HEK293T (cell line): ENCODE measurements around the gene TBC1D14.

Experiments
- CTCF ChIA-PET: fragments of 350-600 bp; formaldehyde crosslinking; extraction: SDS; loops from one replicate; lab custom pipeline; 2021; ENCODE audit warnings: antibody characterized with exemption, inconsistent platforms; lab: Yijun Ruan, JAX
- POLR2A ChIA-PET: fragments of 350-600 bp; formaldehyde crosslinking; extraction: SDS; loops from one replicate; lab custom pipeline; 2020; ENCODE audit warnings: antibody characterized with exemption, inconsistent platforms; lab: Yijun Ruan, JAX
- DNase-seq: peaks from one replicate; pipeline ENCODE4 v3.0.0; 2012; ENCODE audit warnings: mixed read lengths; ENCODE audit errors: extremely low spot score
- ARNT ChIP-seq: fragments of 450-650 bp; IDR thresholded peaks from 2 replicates; pipeline ENCODE4 v1.6.1; 2017; ENCODE audit warnings: mild to moderate bottlenecking
- BHLHE40 ChIP-seq: fragments of 450-650 bp; IDR thresholded peaks from 2 replicates; pipeline ENCODE4 v1.6.1; 2016; ENCODE audit warnings: mild to moderate bottlenecking, moderate library complexity, borderline replicate concordance
- CTBP1 ChIP-seq: fragments of 450-650 bp; IDR thresholded peaks from 2 replicates; pipeline ENCODE4 v1.6.1; 2016; ENCODE audit warnings: borderline replicate concordance
- ELF4 ChIP-seq: fragments of 450-650 bp; IDR thresholded peaks from 2 replicates; pipeline ENCODE4 v1.6.1; 2017; ENCODE audit warnings: antibody characterized with exemption
- FOXA1 ChIP-seq: fragments of 450-650 bp; IDR thresholded peaks from 2 replicates; pipeline ENCODE4 v1.6.1; 2016; ENCODE audit warnings: mild to moderate bottlenecking
- FOXK2 ChIP-seq: fragments of 450-650 bp; IDR thresholded peaks from 2 replicates; pipeline ENCODE4 v1.6.1; 2016; ENCODE audit warnings: mild to moderate bottlenecking
- FOXM1 ChIP-seq: fragments of 450-650 bp; IDR thresholded peaks from 2 replicates; pipeline ENCODE4 v1.6.1; 2017; ENCODE audit warnings: mild to moderate bottlenecking, borderline replicate concordance
- HDGF ChIP-seq: fragments of 450-650 bp; IDR thresholded peaks from 2 replicates; pipeline ENCODE4 v1.6.1; 2017; ENCODE audit warnings: antibody characterized with exemption, borderline replicate concordance
- L3MBTL2 ChIP-seq: fragments of 450-650 bp; conservative IDR thresholded peaks from 2 replicates; pipeline ENCODE4 v1.6.1; 2016; ENCODE audit warnings: mild to moderate bottlenecking
- LEF1 ChIP-seq: fragments of 450-650 bp; IDR thresholded peaks from 2 replicates; pipeline ENCODE4 v1.6.1; 2017; ENCODE audit warnings: mild to moderate bottlenecking, borderline replicate concordance
- NFRKB ChIP-seq: fragments of 450-650 bp; IDR thresholded peaks from 2 replicates; pipeline ENCODE4 v1.6.1; 2016; ENCODE audit warnings: mild to moderate bottlenecking, moderate library complexity
- SP1 ChIP-seq: fragments of 450-650 bp; IDR thresholded peaks from 2 replicates; pipeline ENCODE4 v1.6.1; 2017
- SUZ12 ChIP-seq: fragments of 450-650 bp; IDR thresholded peaks from 2 replicates; pipeline ENCODE4 v1.6.1; 2016; ENCODE audit warnings: mild to moderate bottlenecking
- TARDBP ChIP-seq: fragments of 450-650 bp; IDR thresholded peaks from 2 replicates; pipeline ENCODE4 v1.6.1; 2016
- ZNF384 ChIP-seq: fragments of 450-650 bp; IDR thresholded peaks from 2 replicates; pipeline ENCODE4 v1.6.1; 2016
- TF ChIP-seq, protein P1 (sequence below): fragments of 450-650 bp; IDR thresholded peaks from 2 replicates; pipeline ENCODE4 v1.6.1; 2016

TBC1D14 gene

DNA sequence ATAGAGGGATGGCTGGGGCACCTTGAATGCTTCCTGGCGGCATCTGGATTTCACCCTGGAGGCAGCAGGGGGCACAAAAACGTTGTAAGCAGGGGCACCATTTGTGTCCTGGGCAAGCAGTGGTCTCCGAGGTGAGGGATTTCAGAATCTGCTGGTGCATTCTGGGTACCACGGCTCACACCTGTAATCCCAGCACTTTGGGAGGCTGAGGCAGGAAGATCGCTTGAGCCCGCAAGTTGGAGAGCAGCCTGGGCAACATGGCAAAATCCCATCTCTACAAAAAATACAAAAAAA lies 16.8 kb upstream of the TBC1D14 start:
- ChIA-PET CTCF (interaction anchor here (1.0 kb wide), 1 partner anchor 19 kb away, joined by 3 read pairs; no protein-coding TSS in a partner anchor), POLR2A (interaction anchor here (1.9 kb wide), 1 partner anchor 175 kb away, joined by 5 read pairs; the partner anchor contains the start of gene GRPEL1)
- TF ChIP-seq ZNF384 (no peak), ELF4 (no peak), SP1 (no peak), ARNT (no peak), LEF1 (no peak), SUZ12 (no peak), FOXK2 (no peak), NFRKB (no peak), CTBP1 (no peak), TARDBP (no peak), FOXA1 (no peak), FOXM1 (no peak), L3MBTL2 (no peak)
- TF ChIP-seq, protein P1, sequence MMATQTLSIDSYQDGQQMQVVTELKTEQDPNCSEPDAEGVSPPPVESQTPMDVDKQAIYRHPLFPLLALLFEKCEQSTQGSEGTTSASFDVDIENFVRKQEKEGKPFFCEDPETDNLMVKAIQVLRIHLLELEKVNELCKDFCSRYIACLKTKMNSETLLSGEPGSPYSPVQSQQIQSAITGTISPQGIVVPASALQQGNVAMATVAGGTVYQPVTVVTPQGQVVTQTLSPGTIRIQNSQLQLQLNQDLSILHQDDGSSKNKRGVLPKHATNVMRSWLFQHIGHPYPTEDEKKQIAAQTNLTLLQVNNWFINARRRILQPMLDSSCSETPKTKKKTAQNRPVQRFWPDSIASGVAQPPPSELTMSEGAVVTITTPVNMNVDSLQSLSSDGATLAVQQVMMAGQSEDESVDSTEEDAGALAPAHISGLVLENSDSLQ: no peak
- DNase-seq: no peak

DNA sequence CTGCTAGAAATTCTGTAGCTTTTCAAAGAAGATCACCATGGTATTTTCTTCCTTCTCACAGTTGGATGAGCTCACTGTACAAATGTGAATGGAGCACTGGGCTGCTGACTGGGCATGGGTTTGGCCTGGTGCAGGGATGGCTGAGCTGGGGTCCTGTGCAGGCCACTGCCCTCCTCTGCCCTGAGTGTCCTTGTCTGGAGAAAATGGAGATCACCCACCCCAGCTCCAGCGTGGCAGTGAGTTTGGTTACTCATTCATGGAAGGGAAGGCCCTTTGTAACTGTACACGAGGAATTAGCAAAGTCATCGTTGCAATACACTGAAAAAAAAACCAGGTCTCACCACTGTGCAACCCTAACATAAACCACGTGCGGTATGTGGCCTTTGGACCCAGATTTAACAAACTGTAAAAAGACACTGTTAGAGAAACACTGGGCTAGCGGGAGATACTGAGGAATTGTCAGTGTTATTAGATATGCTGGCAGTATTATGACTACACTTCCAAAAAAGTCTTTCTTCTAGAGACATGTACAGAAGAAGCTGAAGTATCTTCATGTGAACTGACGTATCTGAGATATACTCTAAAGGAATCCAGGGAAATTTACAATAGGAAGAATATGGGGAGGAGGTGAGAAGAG lies 16.1 kb upstream of the TBC1D14 start:
- TF ChIP-seq ARNT (no peak), SUZ12 (no peak), NFRKB (no peak), ZNF384 (no peak), ELF4 (no peak), FOXK2 (no peak), SP1 (no peak), BHLHE40 (no peak), L3MBTL2 (no peak), HDGF (no peak), FOXA1 (no peak)
- TF ChIP-seq, protein P1: no peak
- DNase-seq: no peak
- CTCF ChIA-PET: interaction anchor here (1.0 kb wide), 1 partner anchor 20 kb away, joined by 3 read pairs; no protein-coding TSS in a partner anchor
- POLR2A ChIA-PET: interaction anchor here (0.7 to 1.9 kb wide), 2 partner anchors 104 to 174 kb away, joined by 3 to 5 read pairs; partner anchors contain the start of gene GRPEL1

DNA sequence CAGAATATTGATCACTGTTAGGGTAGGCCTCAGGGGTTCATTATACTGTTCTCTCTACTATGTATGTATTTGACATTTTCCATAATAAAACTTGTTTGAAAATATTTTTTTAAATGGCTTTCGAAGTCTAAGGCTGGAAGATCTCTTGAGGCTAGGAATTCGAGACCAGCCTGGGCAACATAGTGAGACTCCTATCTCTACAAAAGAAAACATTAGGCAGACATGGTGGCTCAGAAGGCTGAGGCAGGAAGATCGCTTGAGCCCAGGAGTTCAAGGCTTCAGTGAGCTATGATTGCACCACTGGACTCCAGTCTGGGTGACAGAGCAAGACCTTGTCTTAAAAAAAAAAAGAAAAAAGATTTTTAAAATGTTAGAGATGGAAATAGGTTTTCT lies 15.5 kb upstream of the TBC1D14 start:
- TF ChIP-seq FOXM1: no peak
- TF ChIP-seq ZNF384: no peak
- TF ChIP-seq ELF4: no peak
- no peak for TF ChIP-seq NFRKB
- no peak for TF ChIP-seq CTBP1
- no peak for TF ChIP-seq L3MBTL2
- no peak for TF ChIP-seq ARNT
- no peak for TF ChIP-seq HDGF
- TF ChIP-seq TARDBP: no peak
- no peak for TF ChIP-seq BHLHE40
- ChIA-PET POLR2A (interaction anchor here (1.1 kb wide), 1 partner anchor 15 kb away, joined by 4 read pairs; the partner anchor contains the start of gene TBC1D14), CTCF (no interaction called here)
- DNase-seq: no peak

DNA sequence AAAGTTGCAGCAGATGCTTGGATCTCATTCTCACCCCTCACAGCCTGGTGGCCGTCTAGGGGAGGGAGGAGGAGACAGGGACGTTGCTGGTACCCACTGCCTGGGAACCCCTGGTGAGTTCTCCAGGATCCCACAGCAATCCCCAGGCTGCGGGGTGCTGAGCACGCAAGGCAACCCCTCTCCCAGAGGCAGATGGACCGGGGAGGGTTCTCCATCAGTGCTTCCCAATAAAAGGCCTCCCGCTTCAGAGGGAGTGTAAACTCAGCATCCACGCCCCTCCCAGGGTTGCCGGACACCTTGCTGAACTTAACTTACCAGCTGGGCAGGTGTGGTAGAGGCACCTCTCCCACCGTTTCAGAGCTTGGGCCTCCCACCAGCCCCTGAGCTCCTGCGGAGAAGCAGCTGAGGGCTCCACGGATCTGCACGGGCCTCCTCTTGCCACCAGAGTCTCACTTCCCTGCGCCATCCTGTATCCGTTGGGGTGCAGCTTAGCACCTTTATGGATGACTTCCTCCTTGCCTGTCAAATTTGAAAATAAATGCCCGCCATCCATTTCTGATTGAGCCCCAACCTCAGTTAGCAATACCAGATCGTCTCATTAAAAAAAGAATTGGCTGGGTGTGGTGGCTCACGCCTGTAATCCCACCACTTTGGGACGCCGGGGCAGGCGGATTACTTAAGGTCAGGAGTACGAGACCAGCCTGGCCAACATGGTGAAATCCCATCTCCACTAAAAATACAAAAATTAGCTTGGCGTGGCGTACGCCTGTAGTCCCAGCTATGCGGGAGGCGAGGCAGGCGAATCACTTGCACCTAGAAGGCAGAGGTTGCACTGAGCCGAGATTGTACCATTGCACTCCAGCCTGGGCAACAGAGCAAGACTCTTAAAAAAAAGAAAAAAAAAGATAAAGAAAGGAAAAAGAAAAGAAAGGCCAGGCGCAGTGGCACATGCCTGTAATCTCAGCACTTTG lies 14.8 kb upstream of the TBC1D14 start:
- ChIA-PET CTCF (no interaction called here), POLR2A (interaction anchor here (1.1 kb wide), 1 partner anchor 14 kb away, joined by 4 read pairs; the partner anchor contains the start of gene TBC1D14)
- TF ChIP-seq, protein P1: no peak
- TF ChIP-seq FOXK2: no peak
- TF ChIP-seq LEF1: no peak
- no peak for TF ChIP-seq NFRKB
- TF ChIP-seq CTBP1: no peak
- no peak for TF ChIP-seq FOXA1
- no peak for TF ChIP-seq L3MBTL2
- no peak for TF ChIP-seq SUZ12
- TF ChIP-seq TARDBP: no peak
- TF ChIP-seq ELF4: no peak
- TF ChIP-seq SP1: no peak
- TF ChIP-seq HDGF: no peak
- no peak for TF ChIP-seq FOXM1
- TF ChIP-seq ARNT: no peak
- DNase-seq: no peak

DNA sequence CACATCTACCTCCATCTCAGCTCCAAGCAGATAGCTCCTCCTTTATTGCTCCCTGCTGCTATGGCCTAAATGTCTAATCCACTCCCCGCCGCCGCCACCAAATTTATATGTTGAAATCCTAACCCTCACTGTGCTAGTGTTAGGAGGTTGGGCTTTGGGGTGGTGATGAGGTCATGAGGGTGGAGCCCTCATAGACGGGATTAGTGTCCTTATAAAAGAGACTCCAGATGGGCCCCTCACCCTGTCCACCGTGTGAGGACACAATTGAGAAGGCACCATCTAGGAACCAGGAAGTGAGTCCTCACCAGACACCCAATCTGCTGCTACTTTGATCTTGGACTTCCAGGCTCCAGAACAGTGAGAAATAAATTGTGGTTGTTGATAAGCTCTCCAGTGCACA lies 13.6 kb upstream of the TBC1D14 start:
- no peak for DNase-seq
- TF ChIP-seq CTBP1: no peak
- TF ChIP-seq, protein P1: no peak
- TF ChIP-seq FOXK2: no peak
- no peak for TF ChIP-seq LEF1
- ChIA-PET CTCF (no interaction called here), POLR2A (no interaction called here)
